GM19023 (cell line): ENCODE data around the gene RPL15.

Source experiments
- ATAC-seq: cut with Tn5 transposase; IDR thresholded peaks from one replicate; pipeline ENCODE4 v1.9.1; 2021; ENCODE audit warnings: mild to moderate bottlenecking, moderate library complexity; ENCODE audit not compliant: unreplicated experiment

Gene RPL15

DNA sequence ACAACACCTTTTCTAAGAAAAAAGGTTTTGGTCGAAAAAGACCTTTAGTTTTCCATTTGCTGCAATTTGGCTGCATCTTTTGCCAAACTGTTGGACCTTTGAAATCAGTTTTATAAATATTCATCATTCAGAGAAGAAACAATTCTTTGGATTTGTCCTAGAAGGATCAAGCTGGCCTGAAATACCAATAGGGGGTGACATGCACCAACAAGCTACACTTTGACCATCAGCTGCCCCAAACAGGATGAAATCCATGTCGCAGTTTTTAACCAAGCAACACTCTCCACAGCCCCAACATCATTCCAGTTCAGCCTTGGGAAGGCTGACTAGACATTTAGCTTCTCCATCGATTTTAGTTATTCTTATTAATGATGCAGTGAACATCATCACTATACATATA lies 9.8 kb downstream of the RPL15 start:
- ATAC-seq: no peak

DNA sequence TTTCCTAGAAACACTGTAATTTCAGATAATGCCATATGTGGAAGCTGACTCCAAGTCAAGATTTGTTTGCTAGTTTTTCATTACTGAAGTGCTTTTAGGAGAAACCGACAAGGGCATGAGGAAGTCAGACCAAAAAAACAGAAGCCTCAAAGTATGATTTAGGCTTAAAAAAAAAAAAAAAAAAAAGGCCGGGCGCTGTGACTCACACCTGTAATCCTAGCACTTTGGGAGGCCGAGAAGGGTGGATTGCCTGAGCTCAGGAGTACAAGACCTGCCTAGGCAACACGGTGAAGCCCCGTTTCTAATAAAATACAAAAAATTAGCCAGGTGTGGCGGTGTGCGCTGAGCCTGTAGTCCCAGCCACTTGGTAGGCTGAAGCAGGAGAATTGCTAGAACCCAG lies 11.6 kb downstream of the RPL15 start:
- ATAC-seq: no peak

DNA sequence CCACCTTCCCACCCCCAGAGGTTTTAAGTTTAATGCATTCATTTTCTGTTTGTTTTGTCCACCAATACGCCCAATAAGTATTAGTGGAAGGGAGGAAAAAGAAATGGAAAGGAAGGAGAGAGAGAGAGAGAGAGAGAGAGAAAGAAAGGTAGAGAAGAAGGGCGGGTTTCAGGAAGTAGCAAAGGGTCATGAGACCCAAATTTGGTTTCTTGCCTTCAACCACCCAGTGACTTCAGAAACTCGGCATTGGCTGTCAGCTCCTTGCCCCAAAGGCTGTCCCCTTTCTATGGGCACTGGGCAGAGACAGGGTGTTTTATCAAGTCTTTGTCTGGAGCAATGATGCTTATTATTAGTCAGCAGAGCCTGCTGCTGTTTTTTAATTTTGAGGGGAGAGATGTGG lies 14.7 kb downstream of the RPL15 start:
- ATAC-seq: no peak

DNA sequence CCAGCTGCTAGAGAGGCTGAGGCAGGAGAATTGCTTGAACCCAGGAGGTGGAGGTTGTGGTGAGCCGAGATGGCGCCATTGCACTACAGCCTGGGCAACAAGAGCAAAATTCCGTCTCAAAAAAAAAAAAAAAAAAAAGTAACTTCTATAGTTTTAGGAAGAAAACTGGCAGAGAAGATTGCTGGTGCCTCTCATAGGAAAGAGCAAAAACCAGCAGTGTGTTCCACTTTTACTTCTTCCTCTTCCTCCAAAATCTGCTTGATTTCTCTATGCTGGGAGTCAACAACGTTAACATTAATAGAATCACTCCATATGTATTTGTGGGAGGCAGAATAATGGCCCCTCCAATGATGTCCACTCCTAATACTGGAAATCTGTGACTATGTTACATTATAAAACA lies 15.6 kb downstream of the RPL15 start:
- no peak for ATAC-seq

DNA sequence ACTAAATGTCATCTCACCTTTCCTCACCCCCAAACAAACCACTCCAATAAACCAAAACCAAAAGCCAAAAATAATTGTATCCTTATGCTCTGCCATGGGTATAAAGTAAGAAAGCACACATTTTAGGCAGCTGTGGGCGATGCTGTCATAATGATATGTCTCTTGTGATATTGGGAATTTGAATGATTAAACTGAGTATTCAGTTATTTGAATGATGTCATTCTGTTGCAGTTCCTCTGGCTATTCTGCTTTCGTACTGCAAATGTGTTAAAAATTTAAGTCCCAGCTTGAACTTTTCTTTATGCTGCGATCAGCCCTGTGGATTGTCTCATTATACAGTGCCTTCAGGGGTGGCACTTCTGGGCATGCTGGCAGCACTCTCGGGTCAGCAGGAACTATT lies 17.3 kb downstream of the RPL15 start:
- no peak for ATAC-seq

DNA sequence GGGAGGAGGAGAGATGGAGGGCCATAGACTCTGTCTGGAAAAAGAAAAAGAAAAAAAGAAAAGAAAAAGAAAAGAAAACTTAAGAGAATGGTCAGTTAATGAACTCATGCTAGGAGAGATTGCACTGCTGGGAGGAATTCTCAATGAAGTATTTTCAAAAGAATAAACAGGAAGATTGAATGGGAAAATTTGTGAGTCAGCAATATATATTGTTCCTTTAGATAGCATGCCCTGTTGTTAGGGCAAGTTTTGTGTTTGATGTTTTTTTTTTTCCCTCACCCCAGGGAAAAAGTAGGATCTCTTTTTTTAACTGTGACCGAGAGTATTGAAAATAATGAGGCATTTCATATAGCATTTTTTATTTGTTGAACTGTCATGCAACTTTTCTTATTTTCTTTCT lies 20.4 kb downstream of the RPL15 start:
- no peak for ATAC-seq

DNA sequence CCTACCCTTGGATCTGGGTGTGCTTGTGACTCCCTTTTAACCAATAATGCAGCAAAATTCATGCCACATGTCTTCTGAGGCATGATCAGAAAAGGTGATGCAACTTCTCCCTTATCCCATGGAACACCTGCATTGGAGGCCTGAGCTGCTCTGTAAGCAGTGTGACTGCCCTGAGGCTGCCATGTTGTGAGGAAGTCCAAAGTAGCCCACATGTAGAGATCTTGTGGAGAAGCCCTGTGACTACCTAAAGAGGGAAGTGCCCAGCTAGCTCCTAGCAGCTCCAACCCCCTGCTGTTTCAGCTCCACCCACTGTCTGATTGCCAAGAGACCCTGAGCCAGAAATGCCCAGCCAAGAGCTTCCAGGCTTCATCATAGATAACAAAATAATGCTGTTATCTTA lies 21.8 kb downstream of the RPL15 start:
- ATAC-seq: no peak

DNA sequence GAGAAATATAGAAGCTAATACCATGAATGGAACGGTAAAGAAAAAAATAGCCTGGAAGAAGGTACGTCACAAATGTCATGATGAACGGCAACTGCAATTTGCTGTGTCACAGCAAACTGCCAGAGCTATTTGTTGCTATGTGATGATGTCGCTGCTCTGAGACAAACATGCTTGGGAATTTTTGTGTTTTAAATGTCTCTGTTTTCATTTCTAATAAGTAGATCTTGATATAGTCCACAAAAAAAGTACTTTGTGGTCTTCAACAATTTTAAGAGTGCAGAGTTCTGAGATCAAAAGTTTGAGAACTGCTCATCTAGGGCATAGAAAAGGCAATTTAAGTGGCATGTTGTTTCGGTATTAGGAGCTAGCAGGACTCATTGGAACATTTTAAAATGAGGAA lies 23.8 kb downstream of the RPL15 start:
- ATAC-seq: no peak

DNA sequence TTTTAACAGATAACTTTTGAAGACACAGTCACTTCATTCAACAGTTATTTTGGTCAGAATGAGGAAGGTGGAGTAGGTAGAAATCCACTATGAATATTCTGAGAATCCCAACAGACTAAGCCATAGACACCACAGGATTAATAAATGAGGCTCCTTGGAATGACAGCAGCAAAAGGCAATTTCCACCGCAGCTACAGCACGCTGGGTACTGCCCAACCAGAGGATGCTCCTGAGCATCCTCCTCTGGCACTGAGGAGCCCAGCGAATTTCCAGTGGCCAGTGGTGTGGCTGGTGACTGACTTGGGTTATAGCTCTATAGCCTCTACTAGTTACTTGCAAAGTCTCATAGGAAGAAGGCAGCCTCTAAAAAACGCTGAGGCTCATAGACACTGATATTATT lies 24.5 kb downstream of the RPL15 start:
- no peak for ATAC-seq

DNA sequence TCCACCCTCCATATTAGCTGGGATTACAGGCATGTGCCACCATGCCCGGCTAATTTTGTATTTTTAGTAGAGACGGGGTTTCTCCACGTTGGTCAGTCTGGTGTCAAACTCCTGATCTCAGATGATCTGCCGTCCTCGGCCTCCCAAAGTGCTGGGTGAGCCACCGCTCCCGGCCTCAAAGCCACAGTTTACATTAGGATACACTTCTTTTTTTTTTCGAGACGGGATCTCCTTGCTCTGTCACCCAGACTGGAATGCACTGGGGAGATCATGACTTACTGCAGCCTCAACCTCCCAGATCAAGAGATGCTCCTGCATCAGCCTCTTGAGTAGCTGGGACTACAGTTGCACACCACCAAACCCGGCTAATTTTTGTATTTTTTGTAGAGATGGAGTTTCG lies 25.6 kb downstream of the RPL15 start:
- no peak for ATAC-seq

DNA sequence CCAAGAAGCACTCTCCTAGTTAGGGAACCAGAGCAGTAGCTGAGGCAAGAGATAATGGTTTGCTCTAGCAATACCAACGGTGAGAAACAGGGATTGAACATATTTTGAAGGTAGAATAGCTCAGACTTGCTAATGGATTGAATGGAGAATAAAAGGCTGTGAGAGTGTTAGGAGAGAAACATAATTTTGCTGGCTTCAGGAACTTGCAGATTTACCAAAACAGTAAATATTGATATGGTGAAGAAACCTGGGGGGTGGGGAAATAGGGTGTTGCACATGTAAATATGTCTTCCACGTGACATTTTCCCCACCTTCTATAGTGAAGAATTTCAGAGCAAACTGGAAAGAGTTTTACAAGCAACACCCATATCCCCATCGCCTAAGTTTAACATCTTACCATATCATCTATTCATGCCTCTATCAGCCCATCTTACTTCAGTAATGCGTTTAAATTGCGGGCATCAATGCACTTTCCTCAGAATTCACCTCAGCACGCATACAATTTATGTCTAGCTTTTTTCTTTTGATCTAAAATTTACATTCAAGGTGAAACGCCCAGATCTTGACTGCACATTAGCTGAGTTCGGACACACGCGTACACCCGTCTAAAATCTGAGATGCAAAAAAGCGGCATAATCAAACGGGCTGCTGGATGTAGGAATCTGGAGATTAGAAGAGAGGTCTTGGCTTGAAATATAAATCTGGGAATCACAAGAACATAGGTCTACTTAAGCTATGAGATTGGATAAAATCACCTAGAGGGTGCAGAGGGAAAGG lies 27.3 kb downstream of the RPL15 start:
- ATAC-seq: no peak

DNA sequence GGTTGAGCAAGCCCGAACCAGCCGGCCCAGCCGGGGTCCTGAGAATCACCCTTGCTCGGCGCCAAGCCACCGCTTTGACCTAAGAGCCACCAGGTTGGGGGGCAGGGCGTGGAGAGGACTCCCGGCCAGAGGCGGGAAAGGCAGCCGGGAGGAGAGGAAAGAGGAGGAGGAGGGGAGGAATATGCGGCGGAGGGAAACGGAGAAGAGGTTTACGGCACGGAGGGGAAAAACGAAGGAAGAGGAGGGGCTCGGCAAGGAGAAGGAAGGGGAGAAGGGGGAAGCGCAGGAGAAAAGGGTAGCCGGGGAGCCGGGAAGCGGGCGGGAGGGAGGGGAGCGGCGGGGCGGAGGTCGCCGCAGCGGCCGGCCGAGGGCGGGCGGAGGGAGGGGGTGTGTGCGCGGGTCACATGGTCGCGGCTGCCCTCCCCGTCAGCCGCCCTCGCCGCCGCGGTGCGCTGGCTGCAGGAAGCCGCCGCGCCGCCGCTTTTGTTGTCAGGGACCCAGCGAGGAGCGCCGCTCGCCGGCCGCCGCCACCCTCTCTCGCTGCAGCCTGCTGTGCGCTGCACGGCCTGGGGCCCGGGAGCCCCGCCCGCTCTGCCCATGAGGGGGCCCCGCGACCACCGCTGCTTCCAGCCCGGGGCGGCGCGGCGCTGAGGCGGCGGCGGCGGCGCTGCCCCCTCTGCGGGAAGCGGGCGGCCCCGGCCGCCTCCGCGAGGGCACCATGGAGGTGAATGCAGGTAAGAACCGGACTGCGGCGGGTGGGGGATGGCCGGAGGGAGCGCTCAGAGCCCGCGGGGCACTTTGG lies 28.1 kb downstream of the RPL15 start, which contains the start of gene NR1D2:
Gene NR1D2 (plus strand): TSS at position 426 of the 802 bp plus-strand sequence. CDS start 293 bp downstream, at position 719.
- ATAC-seq: peak; percentile 57

DNA sequence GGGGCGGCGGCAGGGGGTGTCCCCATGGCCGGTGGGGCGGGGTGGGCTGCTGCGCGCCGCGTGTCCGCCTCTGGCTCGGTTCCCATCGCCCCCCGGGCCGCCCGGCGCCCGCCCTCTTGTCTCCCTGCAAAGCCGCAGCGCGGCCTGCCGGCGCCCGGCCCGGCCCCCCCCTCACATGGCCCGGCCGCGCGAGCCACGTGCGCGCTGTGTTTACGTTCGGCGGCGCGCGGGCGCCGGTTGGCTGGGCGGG lies 28.7 kb downstream of the RPL15 start:
- ATAC-seq: no peak

DNA sequence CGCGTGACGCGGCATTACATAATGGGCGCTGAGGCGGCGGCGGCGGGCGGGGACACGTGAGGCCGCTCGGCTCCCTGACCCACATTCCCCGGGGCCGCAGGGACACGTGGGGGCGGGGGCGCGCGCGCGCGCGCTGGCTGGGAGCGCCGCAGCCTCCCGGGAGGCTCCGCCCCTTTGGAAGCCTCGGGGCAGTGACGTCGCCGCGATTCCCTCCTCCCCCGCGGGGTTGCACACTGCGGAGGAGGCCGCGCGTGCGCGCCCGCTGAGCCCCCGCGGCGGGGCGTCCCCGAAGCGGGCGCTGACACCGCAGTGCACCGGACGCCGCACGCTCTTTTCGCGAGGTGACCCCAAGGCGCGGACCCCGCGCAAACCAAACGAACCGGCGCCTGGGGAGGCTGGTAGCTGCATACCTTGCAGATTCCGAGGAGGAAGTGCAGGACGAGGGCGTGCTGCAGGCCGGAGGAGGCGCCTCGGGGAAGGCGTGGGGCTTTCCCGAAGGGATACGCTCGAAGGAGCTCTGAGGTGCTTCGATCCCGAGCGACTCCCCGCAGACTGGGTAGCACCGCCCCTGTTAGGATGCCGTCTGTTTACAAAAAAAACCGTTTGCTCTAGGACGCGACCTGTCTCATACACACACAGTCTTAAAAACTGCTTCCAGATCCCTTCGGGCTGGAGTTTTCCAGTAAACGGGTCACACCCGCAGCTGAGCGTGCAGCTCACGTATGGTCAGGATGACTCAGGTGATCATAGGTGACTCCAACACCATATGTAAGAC lies 29.2 kb downstream of the RPL15 start:
- peak; percentile 77 for ATAC-seq

DNA sequence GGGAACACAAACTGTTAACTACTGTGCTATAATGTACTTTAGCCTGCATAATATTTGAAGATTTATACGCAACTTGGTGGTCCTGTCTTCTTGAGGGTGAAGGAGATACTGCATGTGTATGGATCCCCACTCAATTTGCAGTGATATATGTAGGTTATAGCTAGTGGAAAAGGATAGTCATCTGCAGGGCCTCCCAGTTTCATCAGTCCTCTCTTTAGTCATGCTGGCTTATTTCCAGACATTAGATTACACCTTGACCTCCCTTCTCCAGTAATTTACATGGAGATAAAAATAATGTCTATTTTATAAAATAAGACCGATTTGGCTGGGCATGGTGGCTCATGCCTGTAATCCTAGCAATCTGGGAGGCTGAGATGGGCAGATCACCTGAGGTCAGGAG lies 31.8 kb downstream of the RPL15 start:
- no peak for ATAC-seq

DNA sequence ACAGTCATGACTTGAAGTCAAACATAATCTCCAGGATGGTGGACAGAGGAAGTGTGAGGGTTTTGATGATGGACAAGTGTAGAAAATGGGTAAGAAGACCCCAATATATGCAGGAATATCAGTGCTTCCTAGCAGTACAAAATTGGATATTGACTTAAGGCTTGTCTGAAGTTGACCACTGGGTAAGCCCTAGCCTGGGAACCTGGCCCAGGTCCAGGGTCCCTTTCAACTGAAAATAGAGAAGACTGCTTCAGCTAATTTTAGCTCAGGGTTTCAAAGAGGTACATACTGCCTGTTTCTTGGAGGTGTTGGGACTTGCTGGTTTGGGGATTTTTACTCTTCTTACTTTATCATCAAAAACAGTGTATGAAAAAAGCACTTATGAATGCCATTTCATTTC lies 32.9 kb downstream of the RPL15 start:
- no peak for ATAC-seq

DNA sequence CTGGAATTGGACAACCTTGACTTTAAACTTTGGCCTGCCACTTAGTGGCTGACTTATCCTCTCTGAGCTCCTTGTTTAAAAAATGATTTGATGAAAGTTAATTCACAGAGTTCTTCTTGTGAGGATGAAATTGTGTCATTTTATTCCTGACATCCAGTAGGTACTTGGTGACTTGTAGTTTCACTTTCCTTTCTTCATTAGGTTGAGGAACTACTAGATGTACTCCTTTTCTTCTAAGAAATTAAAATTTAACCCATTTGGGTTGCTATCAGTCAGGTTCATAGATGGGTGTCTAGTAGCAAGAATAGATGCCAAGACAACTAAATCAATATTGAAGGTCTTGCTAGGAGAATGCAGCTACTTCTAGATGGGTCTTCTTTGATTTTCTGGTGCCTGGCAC lies 33.4 kb downstream of the RPL15 start:
- ATAC-seq: no peak

DNA sequence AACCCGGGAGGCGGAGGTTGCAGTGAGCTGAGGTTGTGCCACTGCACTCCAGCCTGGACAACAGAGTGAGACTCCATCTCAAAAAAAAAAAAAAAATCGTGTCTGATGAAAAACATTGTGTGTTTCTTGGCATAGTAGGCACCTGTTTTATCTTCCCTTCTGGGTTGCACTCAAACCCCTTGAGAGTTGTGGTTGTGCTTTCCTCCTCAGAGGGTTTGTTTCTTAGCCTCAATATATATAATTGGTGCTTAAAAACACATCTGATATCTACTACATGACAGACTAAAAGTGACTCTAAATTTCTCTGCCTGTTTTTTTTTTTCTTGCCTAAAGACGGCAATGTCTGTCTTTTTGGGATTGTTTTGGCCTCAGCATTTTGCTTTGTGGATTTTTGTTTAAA lies 35.7 kb downstream of the RPL15 start:
- ATAC-seq: peak; percentile 45

DNA sequence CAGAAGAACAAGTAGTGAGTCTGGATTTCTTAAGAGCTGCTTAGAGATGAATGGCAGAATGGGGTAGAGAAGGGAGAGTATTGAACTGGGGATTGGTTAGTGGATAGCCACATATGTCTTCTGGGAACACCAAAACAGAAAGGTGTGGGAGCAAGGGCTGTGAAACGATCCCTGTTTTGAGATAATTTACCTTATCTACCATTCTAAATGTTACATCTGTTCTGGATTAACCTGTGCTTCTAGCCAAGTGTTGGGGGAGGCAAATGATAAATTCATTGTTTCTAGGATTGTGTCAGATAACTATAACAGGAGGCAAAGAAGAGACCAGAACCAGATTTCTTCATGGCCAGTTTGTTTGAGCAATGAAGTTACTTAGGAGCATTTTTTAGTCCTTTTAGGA lies 36.6 kb downstream of the RPL15 start:
- no peak for ATAC-seq

DNA sequence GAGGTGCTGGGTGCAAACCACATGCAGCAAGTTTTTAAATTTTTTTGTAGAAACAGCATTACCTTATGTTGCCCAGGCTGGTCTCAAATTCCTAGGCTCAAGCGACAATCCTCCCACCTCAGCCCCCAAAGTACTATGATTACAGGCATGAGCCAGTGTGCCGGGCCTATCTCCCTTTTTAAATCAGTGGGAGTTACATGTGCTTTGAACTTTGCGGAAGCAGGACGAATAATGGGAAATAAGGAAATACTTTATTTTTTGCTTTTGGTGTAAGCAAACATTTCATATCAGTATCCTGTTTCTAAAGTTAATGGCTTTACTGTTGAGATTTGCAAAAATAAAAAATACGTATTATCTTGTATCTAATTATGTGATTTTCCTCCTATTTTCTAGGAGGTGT lies 37.2 kb downstream of the RPL15 start:
- ATAC-seq: no peak

DNA sequence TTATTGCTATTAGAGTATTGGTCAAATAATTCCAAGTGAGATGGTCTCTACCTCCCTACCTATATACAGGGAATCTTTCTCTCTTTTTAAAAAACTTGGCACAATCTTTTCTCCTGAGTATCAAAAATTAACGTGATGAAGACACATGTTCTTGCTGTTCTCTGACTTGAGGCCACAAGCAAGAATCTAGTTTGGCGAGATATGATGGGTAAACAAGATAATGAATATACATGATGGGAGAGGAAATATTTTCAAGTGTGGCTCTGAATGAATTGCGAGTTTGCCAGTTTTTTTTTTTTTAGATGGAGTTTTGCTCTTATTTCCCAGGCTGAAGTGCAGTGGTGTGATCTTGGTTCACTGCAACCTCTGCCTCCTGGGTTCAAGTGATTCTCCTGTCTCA lies 39.8 kb downstream of the RPL15 start:
- no peak for ATAC-seq
